Measurements from ENCODE around the gene NBDY.
"Not testable (repeated sequence)": the region's sequence is repeated elsewhere in the genome, so short reads cannot be mapped to it uniquely, and the experiment has no call there.

The NBDY gene, protein sequence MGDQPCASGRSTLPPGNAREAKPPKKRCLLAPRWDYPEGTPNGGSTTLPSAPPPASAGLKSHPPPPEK

DNA sequence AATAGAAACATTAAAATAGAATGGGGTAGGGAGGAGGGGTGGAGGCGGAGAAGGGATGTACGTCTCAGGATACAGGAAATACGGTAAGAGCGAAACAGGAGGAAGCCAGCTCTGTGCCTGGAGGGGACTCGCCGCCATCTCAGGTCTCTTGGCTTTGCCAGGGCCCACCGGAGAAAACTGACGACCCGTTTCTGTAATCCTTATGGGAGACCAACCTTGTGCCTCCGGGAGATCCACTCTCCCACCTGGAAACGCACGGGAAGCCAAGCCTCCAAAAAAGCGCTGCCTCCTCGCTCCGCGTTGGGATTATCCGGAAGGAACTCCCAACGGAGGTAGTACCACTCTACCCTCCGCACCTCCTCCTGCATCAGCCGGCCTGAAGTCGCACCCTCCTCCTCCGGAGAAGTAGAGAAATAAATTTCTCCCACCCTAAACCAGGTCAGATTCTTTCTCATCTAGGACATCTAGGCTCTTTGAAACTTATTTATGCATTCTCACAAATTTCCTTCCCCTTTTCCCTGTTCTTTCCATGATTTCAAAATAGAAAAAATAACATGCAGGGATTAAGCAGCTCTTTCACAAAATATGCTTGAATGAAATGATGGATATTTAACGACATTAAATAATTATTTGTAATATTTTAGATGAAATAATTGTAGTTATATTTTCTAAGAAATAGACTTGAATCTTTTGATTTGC is at the start of gene NBDY:
TSS of gene NBDY (plus strand) at position 92 of the 699 bp plus-strand sequence. CDS start at position 203, 111 bp downstream.
- DNase-seq (ENCODE audit: low read depth in 2 of 2): peak; percentile 50 to 55
- H3K4me3 ChIP-seq (replicated peaks in 1 of 2; ENCODE audit: low read depth in 2 of 2, low read length in 2 of 2): peak within 1 kb of the TSS; percentile 64 to 68
- TF ChIP-seq, protein P1, sequence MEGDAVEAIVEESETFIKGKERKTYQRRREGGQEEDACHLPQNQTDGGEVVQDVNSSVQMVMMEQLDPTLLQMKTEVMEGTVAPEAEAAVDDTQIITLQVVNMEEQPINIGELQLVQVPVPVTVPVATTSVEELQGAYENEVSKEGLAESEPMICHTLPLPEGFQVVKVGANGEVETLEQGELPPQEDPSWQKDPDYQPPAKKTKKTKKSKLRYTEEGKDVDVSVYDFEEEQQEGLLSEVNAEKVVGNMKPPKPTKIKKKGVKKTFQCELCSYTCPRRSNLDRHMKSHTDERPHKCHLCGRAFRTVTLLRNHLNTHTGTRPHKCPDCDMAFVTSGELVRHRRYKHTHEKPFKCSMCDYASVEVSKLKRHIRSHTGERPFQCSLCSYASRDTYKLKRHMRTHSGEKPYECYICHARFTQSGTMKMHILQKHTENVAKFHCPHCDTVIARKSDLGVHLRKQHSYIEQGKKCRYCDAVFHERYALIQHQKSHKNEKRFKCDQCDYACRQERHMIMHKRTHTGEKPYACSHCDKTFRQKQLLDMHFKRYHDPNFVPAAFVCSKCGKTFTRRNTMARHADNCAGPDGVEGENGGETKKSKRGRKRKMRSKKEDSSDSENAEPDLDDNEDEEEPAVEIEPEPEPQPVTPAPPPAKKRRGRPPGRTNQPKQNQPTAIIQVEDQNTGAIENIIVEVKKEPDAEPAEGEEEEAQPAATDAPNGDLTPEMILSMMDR (IDR thresholded peaks at IDR 0.05; ENCODE audit: low read depth, low read length): no peak

DNA sequence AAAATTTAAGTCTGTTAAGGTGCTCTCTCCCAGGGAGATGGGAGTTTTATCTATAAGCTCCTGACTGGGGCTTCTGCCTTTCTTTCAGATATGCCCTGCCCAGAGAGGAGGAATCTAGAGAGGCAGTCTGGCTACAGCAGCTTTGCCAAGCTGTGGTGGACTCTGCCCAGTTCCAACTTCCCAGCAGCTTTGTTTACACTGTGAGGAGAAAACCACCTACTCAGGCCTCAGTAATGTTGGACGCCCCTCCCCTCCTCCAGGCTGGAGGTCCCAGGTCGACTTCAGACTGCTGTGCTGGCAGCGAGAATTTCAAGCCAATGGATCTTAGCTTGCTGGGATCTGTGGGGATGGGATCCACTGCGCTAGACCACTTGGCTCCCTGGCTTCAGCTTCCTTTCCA is 24.5 kb upstream of the NBDY start:
- not testable (repeated sequence) for H3K4me3 ChIP-seq (replicated peaks in 1 of 2; ENCODE audit: low read depth in 2 of 2, low read length in 2 of 2); DNase-seq (ENCODE audit: low read depth in 2 of 2)

DNA sequence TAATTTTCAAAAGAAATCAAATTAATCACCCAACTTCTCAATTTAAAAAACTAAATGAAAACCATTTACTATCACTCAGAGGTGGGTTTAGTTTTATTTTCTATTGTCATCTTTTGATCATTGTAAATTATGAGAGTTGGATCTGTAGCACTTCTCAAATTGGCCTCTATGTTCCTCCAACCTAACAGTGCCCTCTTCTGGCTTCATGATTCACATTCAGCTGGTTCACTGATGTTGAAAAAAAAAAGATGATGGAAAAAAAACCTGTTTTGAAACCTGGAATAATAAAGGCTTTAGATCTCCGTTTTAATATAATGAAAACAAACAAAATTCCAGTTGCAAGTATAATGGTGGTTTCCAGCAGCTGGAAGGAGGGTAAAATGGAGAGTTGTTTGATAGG is 2.4 kb upstream of the NBDY start:
- no peak overlapping the region for H3K4me3 ChIP-seq (replicated peaks in 1 of 2; ENCODE audit: low read depth in 2 of 2, low read length in 2 of 2)
- TF ChIP-seq, protein P1 (IDR thresholded peaks at IDR 0.05; ENCODE audit: low read depth, low read length): peak; percentile 47
- DNase-seq (ENCODE audit: low read depth in 2 of 2): peak; percentile 62 to 69

DNA sequence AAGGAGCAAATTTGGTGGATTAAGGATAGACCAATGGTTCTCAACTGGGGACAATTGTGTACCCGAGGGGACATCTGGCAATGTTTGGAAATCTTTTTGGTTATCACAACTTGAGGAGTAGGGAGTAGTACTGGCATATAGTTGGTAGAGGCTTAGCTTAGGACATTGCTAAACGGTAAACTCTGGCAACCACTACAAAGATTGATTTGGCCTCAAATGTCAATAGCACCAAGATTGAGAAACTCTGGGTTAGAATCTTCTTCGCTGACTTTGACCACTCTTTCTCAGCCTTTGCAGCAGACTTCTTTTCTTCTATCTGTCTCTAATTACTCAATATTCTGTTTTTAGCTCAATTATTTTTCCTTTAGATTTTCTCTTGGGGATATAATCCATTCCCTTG is 1.5 kb upstream of the NBDY start:
- no peak overlapping the region for H3K4me3 ChIP-seq (replicated peaks in 1 of 2; ENCODE audit: low read depth in 2 of 2, low read length in 2 of 2)
- DNase-seq (ENCODE audit: low read depth in 2 of 2): no peak
- TF ChIP-seq, protein P1 (IDR thresholded peaks at IDR 0.05; ENCODE audit: low read depth, low read length): no peak

DNA sequence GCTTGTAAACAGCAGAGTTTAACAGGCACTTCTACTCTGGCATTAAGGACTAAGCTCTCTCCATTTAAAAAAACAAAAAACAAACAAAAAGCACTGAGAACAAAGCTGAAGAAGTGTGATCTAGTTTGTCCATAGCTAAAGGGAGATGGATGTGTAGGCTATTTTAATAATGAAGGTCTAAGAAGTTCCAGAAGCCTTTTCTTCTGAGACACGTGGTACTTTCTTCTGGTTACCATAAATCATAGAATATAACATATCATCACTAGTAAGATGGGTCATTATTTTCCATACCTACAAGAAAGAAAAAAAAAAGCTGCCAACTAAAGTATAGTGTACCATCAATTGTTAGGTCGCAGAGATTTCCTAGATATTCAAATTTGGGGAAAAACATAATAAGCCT is 722 bp upstream of the NBDY start:
- peak; percentile 22 to 31 for DNase-seq (ENCODE audit: low read depth in 2 of 2)
- TF ChIP-seq, protein P1 (IDR thresholded peaks at IDR 0.05; ENCODE audit: low read depth, low read length): no peak
- peak overlapping the region; percentile 64 to 68 for H3K4me3 ChIP-seq (replicated peaks in 1 of 2; ENCODE audit: low read depth in 2 of 2, low read length in 2 of 2)

DNA sequence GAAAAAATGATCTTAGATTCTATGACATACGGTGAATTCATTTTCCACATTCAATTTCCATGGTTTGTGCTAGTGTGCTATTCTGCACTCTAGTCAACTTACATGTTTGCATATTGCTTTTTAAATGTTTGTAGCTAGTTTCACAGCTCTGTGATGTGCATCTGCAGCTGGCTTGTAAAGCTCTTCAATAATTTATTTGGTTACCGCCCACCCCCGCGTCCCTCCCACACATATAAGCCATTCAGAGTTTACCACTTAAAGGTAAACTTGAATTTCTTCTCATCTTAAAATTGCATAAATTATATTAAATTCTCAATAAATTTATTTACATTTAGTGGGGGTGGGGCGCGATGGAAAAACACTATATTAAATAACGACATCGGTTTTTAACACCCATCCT is 291 bp upstream of the NBDY start:
- peak overlapping the region; percentile 64 to 68 for H3K4me3 ChIP-seq (replicated peaks in 1 of 2; ENCODE audit: low read depth in 2 of 2, low read length in 2 of 2)
- TF ChIP-seq, protein P1 (IDR thresholded peaks at IDR 0.05; ENCODE audit: low read depth, low read length): no peak
- DNase-seq (ENCODE audit: low read depth in 2 of 2): peak; percentile 14 to 28

DNA sequence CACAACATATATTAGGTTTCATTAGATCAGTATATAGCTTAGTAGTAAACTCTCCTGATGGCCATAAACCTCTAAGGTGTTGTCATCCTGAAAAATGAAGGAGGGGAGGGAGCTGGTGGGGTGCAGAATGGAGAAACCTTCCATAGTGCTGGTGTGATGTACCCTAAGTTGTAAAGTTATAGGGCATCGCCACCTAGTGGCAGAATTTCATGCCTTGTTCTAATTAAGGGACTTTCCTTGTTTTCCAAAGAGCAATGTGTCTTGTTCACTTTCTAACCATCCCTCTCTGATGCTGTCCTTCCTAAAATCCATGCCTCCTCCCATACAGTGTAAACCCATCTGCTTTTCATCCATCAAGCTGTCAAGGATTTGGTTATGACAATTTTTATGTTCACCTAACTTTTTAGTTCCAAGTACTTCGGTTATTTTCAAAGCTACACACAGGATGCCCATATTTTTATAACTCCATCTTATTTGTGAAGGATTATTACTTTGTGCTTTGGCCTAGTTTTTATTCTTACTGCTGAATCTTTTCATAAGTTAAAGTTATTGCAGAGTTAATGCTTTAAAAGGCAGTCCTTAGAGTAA is 4.5 kb downstream of the NBDY start:
- H3K4me3 ChIP-seq (replicated peaks in 1 of 2; ENCODE audit: low read depth in 2 of 2, low read length in 2 of 2): no peak overlapping the region
- TF ChIP-seq, protein P1 (IDR thresholded peaks at IDR 0.05; ENCODE audit: low read depth, low read length): peak; percentile 33
- peak; percentile 35 to 73 for DNase-seq (ENCODE audit: low read depth in 2 of 2)
